Caco-2 (cell line): ENCODE data around the gene ZNF593. TPM values are rescaled to one million over a fixed set of nuclear protein-coding genes. Genes with fewer than 3 reads are reported as not detected.

Source experiments
- BruUV-seq: library from RNA; stranded (reverse); fragments of 400-500 nt; replicated peaks from 2 replicates; lab custom pipeline; 2021; lab: Mats Ljungman, UMichigan
- CTCF ChIA-PET: fragments of 300-600 bp; sonication (Branson Sonifier 250); formaldehyde crosslinking; loops from one replicate; lab custom pipeline; 2022; ENCODE audit warnings: antibody characterized with exemption; lab: Charles Lee
- POLR2A ChIA-PET: fragments of 300-600 bp; sonication (Branson Sonifier 250); formaldehyde crosslinking; loops from one replicate; lab custom pipeline; 2022; ENCODE audit warnings: antibody characterized with exemption; lab: Charles Lee
- DNase-seq, 2 experiments: peaks; one replicate each; pipeline versions ENCODE4 v3.0.0 to v3.0.0-alpha.2; 2020 to 2022
- H3K27me3 ChIP-seq: replicated peaks from 2 replicates; pipeline ENCODE4 v1.6.0; 2011; ENCODE audit warnings: low read length; ENCODE audit not compliant: control insufficient read depth, insufficient read depth
- H3K36me3 ChIP-seq: 2 replicates; pipeline ENCODE4 v1.5.1; 2011; ENCODE audit warnings: low read length; ENCODE audit not compliant: control insufficient read depth, insufficient read depth
- H3K4me1 ChIP-seq: fragments of 250-450 bp; sonication (Bioruptor Pico); 2 replicates; pipeline ENCODE4 v1.5.1; 2020; ENCODE audit warnings: mild to moderate bottlenecking
- H3K4me3 ChIP-seq: 2 replicates; pipeline ENCODE4 v1.5.1; 2011; ENCODE audit warnings: low read depth, mild to moderate bottlenecking, control low read depth, low read length
- H3K9me3 ChIP-seq: fragments of 250-450 bp; sonication (Bioruptor Pico); 2 replicates; pipeline ENCODE4 v1.5.1; 2020; ENCODE audit warnings: mild to moderate bottlenecking, moderate library complexity
- H3K27ac Mint-ChIP-seq: one replicate; pipeline ENCODE4 v1.8.0; 2022; ENCODE audit warnings: mixed read lengths; ENCODE audit not compliant: unreplicated experiment
- H3K27me3 Mint-ChIP-seq: one replicate; pipeline ENCODE4 v1.8.0; 2022; ENCODE audit warnings: mixed read lengths; ENCODE audit not compliant: insufficient read depth, unreplicated experiment
- H3K36me3 Mint-ChIP-seq: one replicate; pipeline ENCODE4 v1.8.0; 2022; ENCODE audit warnings: mild to moderate bottlenecking, mixed read lengths; ENCODE audit not compliant: insufficient read depth, unreplicated experiment
- H3K4me1 Mint-ChIP-seq: one replicate; pipeline ENCODE4 v1.8.0; 2022; ENCODE audit warnings: low read depth, mixed read lengths; ENCODE audit not compliant: unreplicated experiment
- H3K4me3 Mint-ChIP-seq: one replicate; pipeline ENCODE4 v1.8.0; 2022; ENCODE audit warnings: mild to moderate bottlenecking, moderate library complexity, mixed read lengths; ENCODE audit not compliant: unreplicated experiment
- H3K9me3 Mint-ChIP-seq: one replicate; pipeline ENCODE4 v1.8.0; 2022; ENCODE audit warnings: mixed read lengths; ENCODE audit not compliant: unreplicated experiment
- intact Hi-C: fragments of 100-400 bp; cut with micrococcal nuclease; formaldehyde crosslinking; loops from one replicate; pipeline ENCODE4 v1.10.0; 2022; ENCODE audit not compliant: unreplicated experiment
- total RNA-seq: library from RNA; stranded (reverse); gene quantifications from 2 replicates; pipeline ENCODE4 v1.2.3, GENCODE V29; 2022
- TF ChIP-seq, protein P1 (sequence below), 2 experiments: fragments of 200-600 bp in 1 of 2; IDR thresholded peaks; 1 replicate in 1 of 2; 2 replicates in 1 of 2; pipeline versions ENCODE4 v1.5.1 to v1.8.0; 2011 to 2022; ENCODE audit warnings: antibody characterized with exemption in 1 of 2, control low read depth in 1 of 2, inconsistent platforms in 1 of 2, low read depth in 1 of 2, low read length in 1 of 2, mild to moderate bottlenecking in 1 of 2, moderate library complexity in 1 of 2; ENCODE audit not compliant: insufficient read depth in 1 of 2, severe bottlenecking in 1 of 2, unreplicated experiment in 1 of 2

Gene ZNF593
- total RNA-seq, 1 experiment from 2014 or later, result 50.0 TPM

DNA sequence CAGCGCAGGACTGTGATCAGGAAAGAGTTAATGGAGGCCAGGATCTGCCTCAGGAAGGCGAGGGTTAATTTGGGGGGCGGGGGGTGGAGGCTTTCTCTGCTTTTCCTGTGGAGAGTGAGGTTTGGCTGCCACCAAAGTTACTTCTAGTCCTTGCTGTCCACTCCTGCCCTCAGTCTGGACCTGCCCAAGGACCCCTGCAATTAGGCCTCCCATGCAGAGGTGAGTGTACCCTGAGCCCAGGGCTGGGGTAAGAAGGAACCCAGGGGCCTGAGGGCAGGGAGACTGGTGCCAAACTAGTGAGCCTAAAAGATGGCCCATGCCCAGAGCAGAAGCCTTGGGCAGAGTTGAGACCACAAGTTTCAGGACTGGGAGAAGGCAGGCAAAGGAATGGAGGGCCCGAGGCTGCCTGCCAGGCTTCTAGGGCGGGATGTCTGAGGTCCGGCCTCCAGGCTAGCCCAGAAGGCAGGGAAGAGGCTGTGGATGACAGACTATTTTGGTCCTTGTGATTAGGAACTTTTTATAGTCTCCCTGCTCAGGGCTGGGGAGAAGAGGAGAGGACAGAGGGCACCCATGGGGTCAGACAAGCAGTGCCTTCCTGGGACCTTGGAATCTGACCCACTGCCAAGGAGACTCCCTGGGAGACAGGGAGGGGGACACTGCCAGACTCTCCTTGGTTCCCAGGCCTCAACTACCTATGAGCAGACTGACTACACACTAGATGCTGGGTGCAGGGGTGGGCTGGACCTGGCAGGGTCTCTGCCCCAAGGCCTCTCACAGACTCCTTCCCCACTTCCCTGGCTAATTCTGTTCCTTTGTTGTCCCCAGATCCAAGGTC, 10.6 kb upstream of the ZNF593 start, which contains the start of gene FAM110D:
FAM110D (plus strand) TSS at position 172 of the 835 bp plus-strand sequence. CDS start 2,213 bp downstream, outside the sequence.
- Mint-ChIP-seq H3K4me3 (no peak within 1 kb of the TSS), H3K4me1 (peaks cover 8% of the 10 kb centered on the region), H3K27me3 (no peaks in the 10 kb centered on the region), H3K27ac (no peak within 1 kb of the TSS), H3K36me3 (no peaks in the 10 kb centered on the region), H3K9me3 (no peaks in the 10 kb centered on the region)
- POLR2A ChIA-PET, result no interaction called here
- Histone ChIP-seq H3K27me3 (no peaks in the 10 kb centered on the region), H3K9me3 (no peaks in the 10 kb centered on the region), H3K36me3 (no peaks in the 10 kb centered on the region), H3K4me1 (peaks cover 26% of the 10 kb centered on the region), H3K4me3 (no peak within 1 kb of the TSS)
- intact Hi-C loops, result no loop called here
- TF ChIP-seq, protein P1, sequence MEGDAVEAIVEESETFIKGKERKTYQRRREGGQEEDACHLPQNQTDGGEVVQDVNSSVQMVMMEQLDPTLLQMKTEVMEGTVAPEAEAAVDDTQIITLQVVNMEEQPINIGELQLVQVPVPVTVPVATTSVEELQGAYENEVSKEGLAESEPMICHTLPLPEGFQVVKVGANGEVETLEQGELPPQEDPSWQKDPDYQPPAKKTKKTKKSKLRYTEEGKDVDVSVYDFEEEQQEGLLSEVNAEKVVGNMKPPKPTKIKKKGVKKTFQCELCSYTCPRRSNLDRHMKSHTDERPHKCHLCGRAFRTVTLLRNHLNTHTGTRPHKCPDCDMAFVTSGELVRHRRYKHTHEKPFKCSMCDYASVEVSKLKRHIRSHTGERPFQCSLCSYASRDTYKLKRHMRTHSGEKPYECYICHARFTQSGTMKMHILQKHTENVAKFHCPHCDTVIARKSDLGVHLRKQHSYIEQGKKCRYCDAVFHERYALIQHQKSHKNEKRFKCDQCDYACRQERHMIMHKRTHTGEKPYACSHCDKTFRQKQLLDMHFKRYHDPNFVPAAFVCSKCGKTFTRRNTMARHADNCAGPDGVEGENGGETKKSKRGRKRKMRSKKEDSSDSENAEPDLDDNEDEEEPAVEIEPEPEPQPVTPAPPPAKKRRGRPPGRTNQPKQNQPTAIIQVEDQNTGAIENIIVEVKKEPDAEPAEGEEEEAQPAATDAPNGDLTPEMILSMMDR (IDR thresholded peaks at IDR 0.05; ENCODE audit: insufficient read depth in 1 of 2, low read depth in 1 of 2, low read length in 1 of 2, severe bottlenecking in 1 of 2, unreplicated experiment in 1 of 2), result no peak
- no TSS peak for BruUV-seq
- DNase-seq, result no peak
- CTCF ChIA-PET, result interaction anchor here (1.6 kb wide), 1 partner anchor 11 kb away, joined by 5 read pairs; the partner anchor contains the start of gene ZNF593

DNA sequence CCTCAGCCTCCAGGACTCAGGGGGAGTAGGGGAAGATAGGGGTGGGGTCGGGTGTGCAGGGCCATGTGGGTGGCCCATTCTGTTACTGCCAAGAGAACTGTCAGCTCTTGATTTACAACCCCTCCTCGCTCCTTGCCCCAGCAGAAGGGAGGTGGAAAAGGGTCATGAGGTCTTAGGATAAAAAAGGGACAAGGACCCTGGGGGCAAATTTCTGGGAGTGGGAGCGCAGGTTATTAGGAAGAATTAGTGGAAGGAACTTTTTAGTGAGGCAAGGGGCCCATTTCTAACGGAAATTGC, 10.0 kb upstream of the ZNF593 start:
- peaks cover 29% of the 10 kb centered on the region for H3K4me1 ChIP-seq
- no peaks in the 10 kb centered on the region for H3K9me3 ChIP-seq
- no peaks in the 10 kb centered on the region for H3K36me3 ChIP-seq
- H3K4me3 ChIP-seq, result no peak overlapping the region
- no TSS peak for BruUV-seq
- DNase-seq, result no peak
- Mint-ChIP-seq H3K27me3 (no peaks in the 10 kb centered on the region), H3K27ac (no peak overlapping the region), H3K4me3 (no peak overlapping the region), H3K36me3 (no peaks in the 10 kb centered on the region), H3K9me3 (no peaks in the 10 kb centered on the region), H3K4me1 (peaks cover 10% of the 10 kb centered on the region)
- intact Hi-C loops, result loop anchor here (5.0 kb wide), 1 partner anchor 122 kb away; no protein-coding TSS in a partner anchor
- no peaks in the 10 kb centered on the region for H3K27me3 ChIP-seq
- TF ChIP-seq, protein P1 (IDR thresholded peaks at IDR 0.05; ENCODE audit: insufficient read depth in 1 of 2, low read depth in 1 of 2, low read length in 1 of 2, severe bottlenecking in 1 of 2, unreplicated experiment in 1 of 2), result no peak
- ChIA-PET POLR2A (no interaction called here), CTCF (interaction anchor here (1.6 kb wide), 1 partner anchor 10 kb away, joined by 5 read pairs; the partner anchor contains the start of gene ZNF593)

DNA sequence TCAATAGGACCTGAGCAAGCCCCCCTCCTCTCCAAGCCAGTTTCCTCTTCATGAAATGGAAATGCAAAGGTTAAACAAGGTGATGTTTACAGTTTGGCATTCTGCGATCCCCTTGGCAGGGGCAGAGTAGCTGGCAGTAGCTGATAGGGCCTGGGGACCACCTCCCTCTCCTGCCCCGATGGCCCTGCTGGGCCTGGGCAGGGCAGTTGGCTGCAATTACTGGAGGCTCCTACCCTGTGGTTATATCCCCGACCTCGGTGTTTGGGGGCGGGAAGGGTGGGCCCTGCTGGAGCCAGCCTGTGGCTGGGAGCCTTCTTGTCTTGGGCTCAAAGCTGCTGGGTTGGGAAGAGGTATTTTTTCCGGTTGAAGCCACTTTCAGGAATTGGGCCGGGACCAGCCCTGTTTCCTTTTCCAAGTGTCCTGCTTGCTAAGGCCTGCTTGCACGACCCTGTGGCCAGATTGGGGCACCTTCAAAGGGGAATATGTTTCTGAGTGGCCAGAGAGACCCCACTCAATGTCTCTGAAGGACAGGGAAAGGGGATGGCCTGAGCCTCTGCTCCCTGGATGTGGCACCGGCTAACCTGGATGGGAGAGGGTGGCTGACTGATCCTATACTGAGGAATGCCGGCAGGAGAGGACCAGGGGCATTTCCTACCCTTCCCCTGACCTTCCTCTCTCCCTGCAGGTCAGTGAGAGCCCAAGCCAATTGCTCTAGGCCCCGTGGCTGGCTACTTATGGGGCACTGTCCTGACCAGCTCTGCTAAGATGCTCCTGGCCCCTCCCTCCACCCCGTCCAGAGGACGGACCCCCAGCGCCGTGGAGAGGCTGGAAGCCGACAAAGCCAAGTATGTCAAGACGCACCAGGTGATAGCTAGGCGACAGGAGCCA, 8.9 kb upstream of the ZNF593 start:
- peaks cover 14% of the 10 kb centered on the region for H3K4me1 Mint-ChIP-seq
- no peaks in the 10 kb centered on the region for H3K9me3 Mint-ChIP-seq
- no peak overlapping the region for H3K27ac Mint-ChIP-seq
- H3K4me3 Mint-ChIP-seq, result peak overlapping the region; percentile 72
- no peaks in the 10 kb centered on the region for H3K27me3 Mint-ChIP-seq
- Histone ChIP-seq H3K9me3 (no peaks in the 10 kb centered on the region), H3K4me1 (peaks cover 29% of the 10 kb centered on the region), H3K4me3 (peak overlapping the region; percentile 53), H3K36me3 (no peaks in the 10 kb centered on the region), H3K27me3 (no peaks in the 10 kb centered on the region)
- no peak for DNase-seq
- intact Hi-C loops, result loop anchor here (1.0 to 5.0 kb wide), 2 partner anchors 15 to 123 kb away; no protein-coding TSS in a partner anchor
- TF ChIP-seq, protein P1 (IDR thresholded peaks at IDR 0.05; ENCODE audit: insufficient read depth in 1 of 2, low read depth in 1 of 2, low read length in 1 of 2, severe bottlenecking in 1 of 2, unreplicated experiment in 1 of 2), result no peak
- H3K36me3 Mint-ChIP-seq, result no peaks in the 10 kb centered on the region
- CTCF ChIA-PET, result interaction anchor here (1.2 to 2.1 kb wide), 2 partner anchors 16 to 124 kb away, joined by 5 to 13 read pairs; no protein-coding TSS in a partner anchor
- POLR2A ChIA-PET, result interaction anchor here (0.6 kb wide), 1 partner anchor 186 kb away, joined by 5 read pairs; no protein-coding TSS in a partner anchor
- no TSS peak for BruUV-seq
